ENCODE data around the gene SPHKAP.
A peak's percentile ranks its signal among the peaks of the same experiment; 100 is the strongest.
"Not testable (repeated sequence)": the region's sequence is repeated elsewhere in the genome, so short reads cannot be mapped to it uniquely, and the experiment has no call there.

Gene SPHKAP

DNA sequence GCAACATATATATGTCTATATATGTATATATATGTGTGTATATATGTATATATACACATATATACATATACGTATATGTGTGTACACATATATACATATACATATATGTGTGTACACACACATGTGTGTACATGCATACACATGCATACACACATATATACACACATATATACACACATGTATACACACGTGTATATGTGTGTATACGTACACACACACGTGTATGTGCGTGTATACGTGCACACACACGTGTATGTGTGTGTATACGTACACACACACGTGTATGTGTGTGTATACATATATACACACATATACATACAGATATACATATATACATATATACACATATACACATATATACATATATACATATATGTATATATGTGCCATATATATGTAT, 89.4 kb downstream of the SPHKAP start:
- no peak for DNase-seq

DNA sequence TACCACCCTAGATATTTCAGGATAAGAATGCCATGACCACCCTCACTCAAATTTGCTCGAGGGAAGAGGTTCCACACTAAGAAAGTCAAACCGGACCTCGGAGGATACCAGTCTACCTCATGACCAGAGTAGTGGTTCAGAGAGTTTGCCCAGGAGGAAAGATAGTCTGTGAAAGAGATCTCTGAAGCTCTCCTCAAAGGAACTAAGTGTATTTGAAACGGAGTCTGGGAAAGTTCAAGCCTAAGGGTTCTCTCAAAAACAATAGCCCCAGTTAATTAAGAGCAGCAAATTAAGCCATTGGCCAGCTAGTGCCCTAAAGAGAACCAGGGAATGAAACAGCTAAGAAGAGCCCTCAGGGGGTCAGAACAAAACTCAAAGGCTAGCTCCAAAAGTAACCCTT, 94.9 kb downstream of the SPHKAP start:
- DNase-seq = no peak

DNA sequence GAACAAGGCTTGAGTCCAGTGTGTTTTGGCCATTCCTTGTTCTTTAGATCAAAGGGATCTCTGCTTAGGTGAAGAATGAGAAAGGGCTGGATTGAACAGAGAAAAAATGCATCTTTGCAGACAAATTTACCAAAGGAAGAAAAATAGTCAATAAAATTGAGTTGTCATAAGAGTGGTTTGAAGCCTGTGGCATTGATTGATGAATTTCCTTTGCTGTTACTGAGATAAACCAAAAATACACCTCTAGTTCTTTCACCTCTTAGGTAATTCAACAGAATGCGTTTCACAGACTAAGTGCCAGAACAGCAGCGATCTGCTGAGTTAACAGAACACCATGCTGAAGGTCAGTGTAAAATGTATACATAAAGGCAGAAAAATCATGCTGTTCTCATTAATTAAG, 96.8 kb downstream of the SPHKAP start:
- DNase-seq = no peak

DNA sequence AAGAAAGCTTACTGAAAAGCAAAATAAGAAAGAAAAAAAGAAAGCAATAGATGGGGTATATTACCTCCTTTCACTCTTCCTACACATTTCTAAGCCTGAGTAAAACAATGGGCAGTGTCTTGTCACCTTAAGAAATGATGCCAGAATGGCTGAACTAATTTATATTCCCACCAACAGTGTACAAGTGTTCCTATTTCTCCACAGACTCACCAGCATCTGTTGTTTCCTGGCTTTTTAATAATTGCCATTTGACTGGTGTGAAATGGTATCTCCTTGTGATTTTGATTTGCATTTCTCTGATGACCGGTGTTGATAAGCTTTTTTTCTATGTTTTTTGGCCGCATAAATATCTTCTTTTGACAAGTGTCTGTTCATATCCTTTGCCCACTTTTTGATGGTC, 98.4 kb downstream of the SPHKAP start:
- no peak for DNase-seq

DNA sequence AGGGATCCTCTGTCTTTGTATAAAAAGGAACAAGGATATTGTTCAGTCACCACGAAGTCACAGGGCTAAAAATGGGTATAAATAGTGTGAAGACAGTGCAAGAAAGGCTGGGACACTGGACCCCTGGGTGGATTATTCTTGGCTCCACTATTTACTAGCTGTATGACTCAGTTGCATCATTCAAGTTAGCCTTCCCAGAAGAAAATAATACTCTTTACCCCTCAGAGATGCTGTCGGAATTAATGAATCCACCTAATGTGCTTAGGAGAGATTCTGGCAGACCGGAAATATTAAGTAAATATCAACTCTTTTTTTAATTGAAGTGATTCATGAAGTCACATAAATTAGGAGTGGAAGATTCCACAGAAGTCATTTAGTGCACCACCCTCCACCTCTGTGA, 98.9 kb downstream of the SPHKAP start:
- no peak for DNase-seq

DNA sequence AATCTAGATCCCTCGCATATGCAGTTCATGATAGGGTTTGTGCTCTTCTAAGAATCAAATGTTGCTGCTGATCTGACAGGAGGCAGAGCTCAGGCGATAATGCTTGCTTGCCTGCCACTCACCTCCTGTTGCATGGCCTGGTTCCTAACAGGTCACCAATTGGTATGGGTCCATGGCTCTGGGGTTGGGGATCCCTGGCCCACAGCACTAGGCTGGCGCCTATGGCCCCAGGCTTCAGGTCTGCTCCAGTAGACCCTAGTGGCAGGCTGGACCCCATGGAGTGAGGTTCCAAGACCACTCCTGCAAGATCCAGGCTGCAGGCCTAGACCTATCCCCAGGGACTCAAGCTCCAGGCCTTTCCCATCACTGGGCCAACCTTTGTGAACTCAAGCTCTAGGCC, 102.3 kb downstream of the SPHKAP start:
- DNase-seq = no peak

DNA sequence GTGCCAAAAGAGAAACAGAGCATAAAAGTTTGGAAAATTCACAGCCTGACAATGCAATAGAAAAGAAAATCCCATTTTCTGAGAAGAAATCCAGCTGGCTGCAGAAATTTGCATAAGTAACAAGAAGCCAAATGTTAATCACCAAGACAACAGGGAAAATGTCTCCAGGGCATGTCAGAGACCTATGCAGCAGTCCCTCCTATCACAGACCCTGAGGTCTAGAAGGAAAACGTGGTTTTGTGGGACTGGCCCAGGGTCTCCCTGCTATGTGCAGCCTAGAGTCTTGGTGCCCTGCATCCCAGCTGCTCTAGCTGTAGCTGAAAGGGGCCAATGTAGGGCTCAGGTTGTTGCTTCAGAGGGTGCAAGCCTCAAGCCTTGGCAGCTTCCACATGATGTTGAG, 104.8 kb downstream of the SPHKAP start:
- not testable (repeated sequence) for DNase-seq

DNA sequence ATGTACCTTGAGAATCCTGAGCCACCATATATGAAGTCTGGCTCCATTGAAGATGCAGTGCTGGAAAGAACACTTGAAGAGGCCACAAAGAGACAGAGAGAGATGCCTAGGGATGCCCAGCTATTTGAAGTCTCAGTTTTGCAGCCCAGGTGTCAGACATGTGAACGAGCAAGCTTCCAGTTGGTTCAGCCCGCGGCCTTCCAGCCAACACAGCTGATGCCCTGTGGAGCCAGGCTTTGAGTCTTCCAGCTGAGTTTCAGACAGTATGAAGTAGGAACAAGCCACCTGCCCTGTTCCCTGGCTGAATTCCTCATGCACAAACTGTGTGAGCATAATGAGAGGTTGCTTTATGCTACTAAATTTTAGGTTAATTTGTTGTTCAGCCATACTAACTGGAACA, 108.8 kb downstream of the SPHKAP start:
- no peak for DNase-seq

DNA sequence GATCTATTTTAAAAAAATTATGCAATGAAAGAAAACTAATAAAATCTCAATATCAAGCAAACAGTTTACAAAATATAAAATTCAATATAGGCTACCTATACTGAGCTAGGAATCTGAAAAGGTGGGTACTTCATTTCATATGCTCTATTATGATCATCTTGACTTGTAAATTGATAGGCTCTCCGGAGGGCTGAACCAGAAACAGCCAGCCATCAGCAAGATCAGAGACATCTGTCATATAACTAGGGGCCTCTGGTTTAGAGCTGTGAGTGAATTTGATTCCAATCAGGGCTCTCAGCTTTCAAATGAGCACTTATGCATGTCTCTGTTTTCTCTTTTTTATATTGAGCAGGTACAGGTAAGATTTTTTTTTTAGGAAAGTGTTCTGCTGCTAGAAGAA, 114.2 kb downstream of the SPHKAP start:
- DNase-seq = no peak

DNA sequence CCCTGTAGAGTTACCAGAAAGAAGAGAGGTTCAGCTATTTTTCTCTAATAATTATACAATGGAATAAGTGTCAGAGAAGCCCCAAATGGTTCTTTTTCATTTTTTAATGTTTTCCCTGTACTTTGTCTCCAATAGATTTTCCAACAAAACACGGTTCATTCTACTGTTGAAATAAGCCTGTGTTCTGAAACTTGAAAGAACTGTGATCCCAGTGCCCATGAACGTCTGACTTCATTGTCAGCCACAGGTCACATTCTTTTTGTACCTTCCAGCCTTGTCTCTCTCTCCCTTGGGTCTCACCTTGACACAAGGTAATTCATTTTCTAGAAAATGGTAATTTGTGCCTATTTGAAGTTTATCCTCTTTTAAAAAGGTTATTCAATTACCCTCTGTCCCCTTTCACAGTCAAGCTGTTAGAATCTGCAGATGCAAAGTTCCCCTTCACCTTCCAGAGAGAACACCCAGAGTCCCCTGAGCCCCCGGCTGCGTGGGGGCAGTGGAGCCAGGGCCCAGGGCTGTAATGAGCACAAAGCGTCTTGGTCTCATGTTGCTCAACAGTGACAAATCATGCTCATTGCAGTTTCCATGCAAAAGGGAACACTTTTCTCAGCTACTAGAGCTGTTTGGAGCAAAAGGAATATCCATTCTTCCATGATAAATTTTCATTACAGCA, 115.2 kb downstream of the SPHKAP start:
- DNase-seq = no peak

DNA sequence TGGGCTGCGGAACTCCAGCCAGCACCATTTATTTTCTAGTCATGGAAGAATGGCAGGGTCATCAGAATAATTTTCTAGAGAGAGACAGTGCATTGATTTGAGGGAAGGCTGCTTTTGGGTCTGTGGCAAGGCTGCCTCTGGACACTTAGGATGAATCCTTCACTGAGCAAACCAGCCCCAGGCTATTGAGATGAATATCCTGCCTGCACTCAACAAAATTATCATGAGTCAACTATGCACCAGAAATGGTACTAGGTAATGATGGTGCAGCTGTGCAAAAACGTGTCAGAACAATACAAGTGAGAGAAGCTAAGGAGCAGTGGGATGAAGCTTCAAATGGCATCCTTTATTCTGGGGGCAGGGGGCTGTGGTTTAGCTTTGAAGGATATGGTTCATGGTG, 115.8 kb downstream of the SPHKAP start:
- DNase-seq = no peak

DNA sequence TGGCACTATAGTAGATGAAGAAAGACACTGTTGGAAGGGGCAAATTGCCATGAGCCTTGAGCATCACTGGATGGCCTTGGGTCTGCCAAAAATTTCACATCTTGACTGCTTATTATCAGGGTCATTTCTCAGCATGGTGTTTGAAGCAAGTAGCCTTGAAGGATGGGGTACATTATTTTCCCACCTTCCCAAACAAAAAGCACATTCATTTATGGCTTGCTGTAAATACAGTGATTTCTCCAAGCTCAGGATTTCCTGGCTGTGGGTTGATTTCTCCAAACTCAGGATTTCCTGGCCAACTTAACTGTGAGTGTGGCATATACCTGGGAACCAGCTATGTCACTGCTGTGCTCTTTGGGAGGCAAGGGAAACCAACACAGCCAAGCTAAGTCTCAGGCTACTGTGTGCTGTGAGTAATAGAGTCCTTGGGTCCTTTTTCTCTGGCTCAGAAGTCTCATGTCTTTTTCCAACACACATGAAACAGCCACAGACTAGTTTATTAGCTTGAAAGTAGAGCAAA, 116.6 kb downstream of the SPHKAP start:
- no peak for DNase-seq

DNA sequence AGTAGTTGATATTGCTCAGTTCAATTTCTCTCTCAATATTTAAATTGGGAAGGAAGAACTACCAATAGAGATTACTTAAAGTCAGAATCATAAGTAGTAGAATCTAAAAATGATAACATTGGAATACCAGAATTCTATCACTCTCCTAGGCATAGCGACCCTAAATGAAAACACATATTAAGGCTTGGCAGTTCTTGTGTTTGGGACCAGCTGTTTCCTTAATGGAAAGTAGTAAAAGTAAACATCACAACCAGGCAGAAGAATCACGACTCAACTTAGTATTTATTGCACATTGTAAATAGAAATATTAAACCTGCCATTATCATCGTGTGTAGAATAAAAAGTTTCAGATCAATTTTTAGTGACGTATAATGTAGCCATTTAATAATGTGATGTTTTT, 117.5 kb downstream of the SPHKAP start:
- no peak for DNase-seq

DNA sequence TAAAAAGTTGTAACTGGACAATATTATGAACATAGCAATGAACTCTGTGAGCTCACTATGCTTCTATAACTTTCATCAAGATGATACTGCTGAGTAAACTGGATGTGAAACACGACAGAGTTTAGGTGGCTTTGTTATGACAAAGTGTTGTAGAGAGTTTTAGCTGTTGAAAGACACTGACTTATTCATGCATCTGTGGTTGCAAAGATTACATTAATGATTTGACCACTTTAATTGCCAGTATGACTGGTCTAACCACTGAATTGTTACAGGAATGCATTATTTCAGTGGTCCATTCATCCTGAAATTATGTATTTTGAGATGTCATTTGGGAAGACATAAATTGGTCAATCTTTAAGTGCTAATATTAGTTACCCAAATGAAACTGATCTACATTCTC, 117.9 kb downstream of the SPHKAP start:
- DNase-seq = no peak

DNA sequence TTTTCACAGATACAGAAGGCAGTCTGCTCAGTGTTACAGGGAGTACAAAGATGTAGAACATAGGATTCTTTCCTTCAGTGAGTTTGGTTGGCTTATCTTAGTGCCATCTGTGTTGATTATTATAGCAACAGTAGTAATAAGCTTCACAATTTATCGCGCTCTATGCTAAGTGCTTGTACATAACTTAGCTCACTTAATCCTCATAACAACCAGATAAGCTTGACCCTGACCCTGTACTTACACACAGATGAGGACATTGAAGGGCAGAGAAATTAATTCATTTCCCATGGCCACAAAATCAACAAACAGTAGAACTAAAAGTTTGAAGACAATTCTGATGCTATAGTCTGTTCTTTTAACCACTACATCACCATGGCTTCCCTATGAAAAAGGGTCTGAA, 121.8 kb downstream of the SPHKAP start:
- DNase-seq = no peak

DNA sequence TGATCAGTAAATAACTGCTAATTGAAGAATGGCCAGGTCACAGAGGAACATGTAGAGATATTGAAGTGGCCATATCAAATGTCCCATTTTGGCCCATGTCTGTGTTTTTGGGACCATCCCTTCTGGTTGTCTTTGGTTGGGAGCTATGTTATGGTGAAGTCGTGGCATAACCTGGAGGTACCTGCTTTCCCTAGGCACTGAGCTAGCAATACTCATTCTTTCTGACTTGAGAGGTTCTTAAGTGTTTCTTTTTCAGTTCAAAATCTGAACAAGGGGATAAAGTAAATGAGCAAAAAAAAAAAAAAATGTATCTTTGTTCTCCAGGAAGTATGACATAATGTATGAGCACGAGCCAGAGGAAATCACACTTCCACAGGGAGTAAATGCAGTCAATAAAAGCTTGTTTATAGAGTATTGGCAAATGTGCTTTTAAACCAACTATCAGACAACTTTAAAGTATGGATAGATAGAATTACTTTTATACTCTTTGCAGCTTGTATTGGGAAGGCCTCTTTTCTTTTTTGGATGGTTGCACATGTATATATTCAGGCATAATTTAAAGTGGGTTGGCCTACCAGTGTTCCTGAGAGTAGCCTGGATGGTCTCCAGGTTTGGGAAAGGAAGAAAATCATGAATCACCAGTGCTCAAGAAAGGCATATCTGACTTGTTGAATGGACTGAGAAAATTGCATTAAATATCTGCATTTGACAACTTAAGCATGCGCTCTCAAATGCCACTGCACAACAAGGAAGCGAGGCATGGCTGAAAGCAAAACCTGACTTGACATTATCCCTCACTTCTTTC, 125.0 kb downstream of the SPHKAP start:
- DNase-seq = no peak

DNA sequence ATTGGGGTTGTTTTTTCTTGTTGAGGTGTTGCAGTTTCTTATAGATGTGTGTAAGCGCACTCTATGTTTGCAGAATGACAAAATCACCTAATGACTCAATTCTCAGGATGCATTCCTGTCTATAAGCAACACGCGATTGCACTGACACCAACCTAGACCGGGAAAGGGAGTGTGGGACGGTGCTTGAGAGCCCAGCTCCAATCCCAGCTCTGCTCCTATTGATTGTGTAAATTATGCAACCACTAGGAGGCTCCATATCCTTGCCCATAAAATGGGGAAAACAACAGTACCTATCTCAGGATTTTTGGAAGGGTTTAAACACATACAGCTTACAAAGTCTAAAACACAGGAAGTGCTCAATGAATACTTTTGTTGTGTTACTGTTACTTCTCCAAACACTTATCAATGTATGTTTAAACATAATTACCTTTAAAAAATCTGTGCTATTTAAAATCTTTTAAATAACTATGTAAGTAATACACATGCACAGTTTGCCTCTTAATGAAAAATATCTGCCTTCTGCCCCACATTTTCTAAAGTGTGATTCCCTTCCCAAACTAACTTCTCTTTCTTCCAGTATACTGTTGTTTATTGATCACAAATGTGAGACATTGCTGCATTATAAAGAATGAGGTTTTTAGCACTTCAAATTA, 132.5 kb downstream of the SPHKAP start:
- peak; percentile 66 for DNase-seq

DNA sequence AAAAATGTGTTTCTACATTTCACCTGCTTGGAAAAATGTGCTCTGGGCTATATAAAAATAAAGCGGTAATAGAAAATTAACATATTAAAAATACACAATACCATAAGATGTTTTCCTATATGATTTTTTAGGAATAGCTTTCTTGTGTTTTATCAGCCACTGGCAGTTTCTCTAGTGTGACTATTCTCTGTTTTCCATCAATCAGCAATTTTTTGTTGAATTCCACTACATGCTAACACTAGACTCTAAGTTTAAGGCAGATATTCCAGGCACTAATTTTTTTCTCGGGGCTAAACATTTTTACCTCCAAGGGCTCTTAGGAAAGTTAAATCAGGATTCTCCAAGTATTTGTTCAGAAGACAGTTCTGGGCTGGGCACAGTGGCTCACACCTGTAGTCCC, 140.5 kb downstream of the SPHKAP start:
- DNase-seq = no peak

DNA sequence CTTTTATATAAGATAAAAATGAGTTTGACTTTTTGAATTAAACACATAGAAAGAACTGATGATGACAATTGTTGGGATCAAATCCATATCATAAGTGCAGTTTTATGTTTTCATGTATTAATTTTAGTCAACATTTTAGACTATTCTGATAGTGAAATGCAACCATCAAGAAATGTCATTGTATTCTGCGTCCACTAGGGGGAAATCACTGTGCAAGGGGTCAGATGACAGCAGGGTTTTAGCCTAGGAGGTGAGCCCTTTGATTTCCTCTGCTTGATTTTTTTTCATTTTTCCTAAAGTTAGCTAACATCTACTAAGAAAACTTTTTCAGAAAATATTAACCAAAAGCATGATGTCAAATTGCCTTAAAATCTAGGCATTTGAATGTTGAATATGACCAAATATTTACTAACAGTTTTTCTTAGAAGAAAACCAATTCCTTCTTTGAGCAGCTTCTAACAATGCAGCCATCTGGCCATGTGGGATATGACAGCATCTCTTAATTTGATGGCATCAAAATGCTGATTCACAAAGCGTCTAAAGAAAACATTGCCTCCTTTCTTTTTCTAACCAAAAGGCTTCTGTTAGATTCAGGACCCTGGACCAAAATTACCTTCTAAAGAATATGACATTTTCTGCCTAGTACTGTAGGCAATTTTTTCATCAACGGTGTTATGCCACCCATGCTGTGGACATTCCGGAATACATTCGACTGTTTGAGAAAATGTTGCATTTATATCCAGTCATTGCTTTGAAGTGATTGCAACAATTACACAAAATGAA, 141.5 kb downstream of the SPHKAP start:
- no peak for DNase-seq

DNA sequence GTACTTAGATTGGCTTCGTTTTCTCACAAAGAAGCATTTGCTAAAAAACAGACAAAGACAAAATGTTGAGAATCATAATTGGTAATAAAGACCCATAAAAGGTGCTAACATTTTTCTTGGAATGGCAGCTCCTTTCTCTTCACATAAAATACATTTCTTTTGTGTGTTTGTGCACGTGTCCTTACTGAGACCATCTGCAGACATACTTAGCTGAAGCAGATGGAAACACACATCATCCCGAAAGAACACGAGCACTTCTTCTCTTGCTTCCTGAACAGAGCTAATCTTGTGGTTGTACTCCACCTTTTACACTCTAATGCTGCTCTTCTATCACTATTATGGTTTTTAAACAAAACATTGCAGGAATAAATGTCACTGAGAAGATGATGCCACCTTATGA, 142.5 kb downstream of the SPHKAP start:
- no peak for DNase-seq

DNA sequence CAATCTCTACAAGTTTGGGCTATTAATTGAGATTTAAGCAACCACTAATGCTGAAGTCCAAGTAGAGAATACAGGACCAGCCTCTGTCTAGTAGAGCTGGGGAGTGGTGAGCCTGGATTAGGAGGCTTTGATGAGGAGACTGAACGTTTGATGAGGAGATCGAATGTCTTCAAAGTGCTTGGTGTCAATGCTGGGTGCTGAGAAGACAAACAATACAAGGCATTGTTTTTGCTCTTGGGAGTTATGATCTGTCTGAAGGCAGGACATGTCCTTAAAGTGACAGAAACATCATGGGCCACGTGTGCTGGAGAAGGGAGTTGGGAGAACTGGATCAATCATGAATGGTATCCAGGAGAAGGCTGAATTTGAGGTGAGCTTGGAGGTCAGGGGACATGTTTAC, 143.6 kb downstream of the SPHKAP start:
- no peak for DNase-seq

DNA sequence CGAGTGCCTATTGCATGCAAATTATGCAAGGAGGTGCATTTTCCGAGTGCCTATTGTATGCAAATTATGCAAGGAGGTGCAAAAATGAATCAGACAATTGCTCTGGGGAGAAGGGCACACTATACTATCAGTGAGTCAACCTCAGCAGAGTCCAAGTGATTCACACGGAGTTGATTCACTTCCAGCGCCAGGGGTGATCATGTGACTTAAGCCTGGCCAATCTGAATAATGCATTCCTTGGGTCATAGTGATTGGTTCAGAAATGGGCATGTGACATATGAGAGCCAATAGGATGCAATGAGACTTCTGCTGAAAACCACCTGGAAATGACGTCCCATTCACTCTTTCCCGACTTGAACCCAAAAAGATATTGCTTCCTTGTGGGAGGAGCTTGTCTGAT, 157.9 kb downstream of the SPHKAP start:
- no peak for DNase-seq

DNA sequence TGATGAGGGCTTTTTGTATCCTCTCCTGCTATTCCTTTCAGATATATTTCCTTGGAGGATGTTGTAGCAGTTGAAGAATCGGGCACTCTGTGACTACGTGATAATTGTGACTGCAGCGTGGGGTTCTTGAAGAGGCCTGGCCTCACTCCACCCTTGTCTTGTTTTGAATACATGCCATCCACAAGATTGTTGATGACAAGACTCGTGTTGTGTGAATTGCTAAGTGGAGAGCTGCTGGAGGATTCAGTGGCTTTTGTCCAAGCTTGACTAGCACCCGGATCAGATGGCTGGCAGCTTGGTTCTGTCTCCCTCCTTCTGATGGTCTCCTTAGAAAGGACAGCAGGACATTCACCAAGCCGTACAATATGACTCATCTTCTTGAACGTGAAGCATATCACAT, 163.2 kb downstream of the SPHKAP start:
- no peak for DNase-seq

Data from islet precursor cell (in vitro differentiated cells).